KBM-7 (cell line): ENCODE measurements around the gene NAALADL1.

Experiments used
- DNase-seq: peaks from one replicate; pipeline ENCODE4 v3.0.0-alpha.2; 2015
- in situ Hi-C: fragments of 300-500 bp; cut with MboI; formaldehyde crosslinking; loops from 2 replicates; pipeline ENCODE4 v1.14.3; 2020; ENCODE audit warnings: low sequenced_read_pairs, low pct_unique_long_range_greater_than_20kb, mixed read lengths

The NAALADL1 gene

GRCh38 chr11:65083834-65084597 is 25.7 kb upstream of the NAALADL1 start, which contains the start of the genes CDCA5 and ZFPL1:
Gene CDCA5, minus strand, starts transcription at chr11:65084040. Its CDS starts 62 bp downstream, at chr11:65083978.
Gene ZFPL1, plus strand, starts transcription at chr11:65084222. Its CDS starts 477 bp downstream, at chr11:65084699.
- in situ Hi-C loops, result no loop called here
- DNase-seq, result peak; percentile 97

DNA sequence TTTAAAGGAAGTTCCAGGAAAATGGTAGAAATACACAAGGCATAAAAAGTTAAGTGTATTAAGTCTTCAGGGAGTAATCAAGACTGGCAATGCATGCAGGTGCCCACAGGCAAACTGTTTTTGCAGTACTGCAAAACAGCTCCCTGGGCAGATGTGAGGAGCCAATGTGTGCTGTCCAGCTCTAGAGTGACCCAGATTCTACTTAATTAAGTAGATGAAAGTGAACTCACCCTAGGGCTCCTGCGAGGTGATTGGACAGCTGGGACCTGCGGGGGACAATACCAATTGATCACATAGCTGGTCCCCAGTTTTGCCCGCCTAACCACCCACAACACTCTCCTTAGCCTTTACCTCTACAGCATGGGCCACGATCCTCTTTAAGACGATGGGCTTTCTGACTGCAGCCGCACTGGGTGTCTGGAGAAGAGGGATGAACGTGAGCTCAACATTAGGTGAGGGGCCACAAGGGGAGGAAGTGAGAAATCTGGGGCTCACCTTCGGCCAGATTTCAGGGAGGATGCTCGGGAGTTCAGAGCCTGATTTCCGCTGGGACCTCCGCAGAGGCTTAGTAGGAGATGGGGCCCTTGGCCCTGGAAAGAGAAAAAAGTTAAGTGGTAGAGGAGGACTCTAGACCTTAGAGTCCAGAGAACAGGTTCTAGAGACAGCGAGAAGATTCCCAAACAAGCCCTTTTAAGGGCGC is 24.9 kb upstream of the NAALADL1 start:
- no peak for DNase-seq
- in situ Hi-C loops, result no loop called here

DNA sequence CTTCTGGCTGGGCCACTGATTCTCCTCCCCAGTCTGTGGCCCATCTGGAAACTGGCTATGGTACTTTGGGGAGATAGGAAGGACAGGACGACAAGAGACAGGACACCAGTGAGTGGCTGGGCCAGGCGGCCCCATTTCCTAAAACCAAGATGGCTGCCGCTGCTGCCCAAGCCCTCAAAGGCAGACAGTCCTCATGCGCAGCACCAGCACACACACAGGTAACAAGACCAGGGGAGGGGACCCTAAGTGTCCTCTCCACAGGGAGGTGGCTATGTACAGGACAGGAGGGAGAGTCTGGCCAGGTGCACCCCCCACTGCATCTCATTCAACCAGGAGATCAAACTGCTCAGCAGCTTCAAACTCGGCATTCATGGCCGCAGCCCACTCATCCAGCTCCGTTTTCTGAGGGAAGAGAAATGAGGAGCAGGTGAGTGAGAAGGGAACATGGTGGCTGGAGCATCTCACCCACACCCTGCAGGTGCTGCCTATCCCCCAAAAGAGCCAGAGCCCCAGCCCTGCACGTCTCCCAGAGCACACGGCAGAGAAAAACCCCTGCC is 20.5 kb upstream of the NAALADL1 start:
- in situ Hi-C loops, result no loop called here
- DNase-seq, result no peak

DNA sequence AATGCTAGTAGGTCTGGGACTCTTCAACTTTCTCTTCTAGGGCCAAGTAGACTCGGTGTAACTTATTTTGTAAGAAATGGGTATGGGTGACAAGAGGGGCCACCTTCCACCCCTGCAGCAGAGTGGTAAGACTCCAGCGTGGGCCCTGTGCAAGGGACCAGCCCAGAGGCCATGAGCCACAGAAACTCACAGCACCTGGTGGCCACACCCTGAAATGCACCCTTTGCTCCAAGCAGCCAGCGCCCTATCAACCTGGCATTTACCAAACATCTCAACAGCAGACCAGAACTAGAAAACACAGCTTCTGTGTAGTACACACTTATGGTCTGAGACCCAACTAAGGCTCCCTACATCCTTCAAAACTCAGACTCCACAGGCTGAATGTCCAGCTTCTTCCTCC is 19.8 kb upstream of the NAALADL1 start:
- in situ Hi-C loops, result no loop called here
- DNase-seq, result peak; percentile 74

DNA sequence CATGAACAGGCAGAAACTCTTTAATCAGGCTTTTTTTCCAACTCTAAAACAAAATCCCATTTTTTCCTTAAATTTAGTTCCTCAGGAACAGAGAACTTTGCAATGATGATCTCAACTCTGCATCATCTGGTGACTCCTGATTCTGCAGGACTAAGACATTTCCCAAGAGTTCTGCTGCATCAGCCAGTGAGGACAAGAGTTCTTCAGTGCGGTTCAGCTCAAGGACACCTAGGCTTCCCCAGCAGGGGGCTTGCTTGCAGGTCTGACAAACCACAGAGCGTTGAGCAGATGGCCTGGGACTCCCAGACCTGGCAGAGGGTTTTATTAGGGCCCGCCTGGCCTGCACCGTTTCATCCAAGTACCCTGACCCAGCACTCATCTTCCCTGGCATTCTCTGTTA is 19.1 kb upstream of the NAALADL1 start:
- DNase-seq, result no peak
- in situ Hi-C loops, result no loop called here

- in situ Hi-C loops, result no loop called here
- no peak for DNase-seq
Observed at GRCh38 chr11:65072631-65072966, 14.2 kb upstream of the NAALADL1 start.

- no peak for DNase-seq
- in situ Hi-C loops, result no loop called here
Observed at GRCh38 chr11:65071907-65072630, 13.7 kb upstream of the NAALADL1 start.

- no peak for DNase-seq
- in situ Hi-C loops, result no loop called here
Observed at GRCh38 chr11:65069217-65069616, 10.9 kb upstream of the NAALADL1 start.

GRCh38 chr11:65067446-65067845 is 9.1 kb upstream of the NAALADL1 start:
- in situ Hi-C loops, result no loop called here
- DNase-seq, result no peak

DNA sequence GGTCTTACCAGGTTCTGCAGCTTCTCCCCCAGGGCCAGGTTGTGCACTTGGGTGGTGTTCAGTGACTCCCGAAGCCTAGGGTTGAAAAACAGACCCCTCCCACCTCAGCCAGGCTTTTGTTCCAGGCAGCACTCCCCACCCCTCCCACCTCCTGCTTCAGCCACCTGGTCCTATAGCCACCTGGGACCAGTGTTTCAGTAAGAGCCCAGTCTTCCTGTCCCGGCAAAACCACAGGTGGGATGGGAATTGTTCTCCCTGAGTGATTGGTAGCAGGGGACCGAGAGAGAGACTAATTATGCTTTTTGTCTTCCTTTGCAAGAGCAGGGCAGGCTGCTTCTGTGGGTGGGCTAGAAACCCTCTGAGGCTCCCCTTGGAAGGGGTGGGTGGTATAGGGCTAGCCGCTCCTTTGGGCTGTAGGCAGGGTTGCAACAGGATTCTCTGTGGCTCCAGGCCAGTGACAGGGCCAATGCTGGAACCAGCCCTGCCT is 8.5 kb upstream of the NAALADL1 start:
- in situ Hi-C loops, result no loop called here
- DNase-seq, result no peak

DNA sequence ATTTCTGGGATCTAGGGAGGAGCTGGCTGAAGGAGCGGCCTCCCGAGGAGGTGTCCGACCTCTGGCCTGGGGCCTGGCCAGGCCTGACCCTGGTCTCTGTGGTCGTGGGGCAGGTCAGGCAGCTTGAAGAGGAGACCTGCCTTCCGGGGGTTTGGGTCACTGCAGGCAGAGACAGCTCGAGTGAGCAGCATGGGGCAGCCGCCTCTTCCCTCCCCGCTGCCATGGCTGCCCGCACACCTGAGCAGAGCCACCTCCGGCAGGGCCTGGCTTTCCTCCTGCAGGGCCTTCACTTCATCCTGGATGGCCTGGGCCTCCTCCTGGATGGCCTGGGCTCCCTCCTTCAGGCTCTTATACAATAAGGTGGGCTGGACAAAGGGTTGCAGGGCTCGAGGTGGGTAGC is 8.0 kb upstream of the NAALADL1 start:
- no peak for DNase-seq
- in situ Hi-C loops, result no loop called here

DNA sequence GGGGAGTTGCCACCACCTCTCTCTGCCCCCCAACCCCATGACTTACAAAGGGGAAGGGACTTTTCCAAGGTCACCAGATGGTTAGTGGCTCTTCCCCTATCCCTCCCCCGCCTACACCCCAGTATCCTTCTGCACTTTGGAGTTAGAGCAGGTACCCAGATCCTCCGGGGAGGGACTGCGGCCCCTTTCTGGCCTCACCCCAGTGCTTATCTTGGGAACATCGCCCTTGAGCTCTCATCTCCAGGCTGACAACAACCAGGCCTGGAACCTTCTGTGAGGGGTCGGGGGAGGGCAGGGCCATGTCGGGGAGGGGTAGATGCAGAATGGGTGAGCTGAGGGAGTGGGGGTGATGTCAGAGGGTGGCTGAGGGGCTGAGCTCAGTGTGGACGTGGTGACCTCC is 7.5 kb upstream of the NAALADL1 start:
- in situ Hi-C loops, result no loop called here

DNA sequence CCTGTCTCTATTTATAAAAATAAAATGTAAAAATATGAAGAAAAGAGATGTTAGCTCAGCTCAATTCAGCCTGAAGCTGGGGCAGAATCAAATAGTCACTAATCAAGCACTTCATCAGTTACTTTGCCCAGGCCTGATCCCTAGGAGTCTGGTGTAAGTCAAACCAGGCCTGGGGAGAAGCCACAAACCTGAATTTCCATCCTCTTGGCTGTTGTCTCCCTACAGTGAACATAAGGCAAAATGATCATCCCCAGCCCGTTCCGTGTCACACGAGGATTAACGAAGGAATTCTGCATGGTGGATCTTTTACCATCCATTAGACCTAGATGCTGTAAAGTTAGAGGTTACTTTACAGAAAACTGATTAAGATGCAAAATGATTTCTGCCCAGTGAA is 6.5 kb upstream of the NAALADL1 start:
- in situ Hi-C loops, result no loop called here
- no peak for DNase-seq

More for the DNA sequence above, 7.5 kb upstream of the NAALADL1 start:
- no peak for DNase-seq

- DNase-seq, result no peak
- in situ Hi-C loops, result no loop called here
Observed at GRCh38 chr11:65063532-65063931, 5.2 kb upstream of the NAALADL1 start.

DNA sequence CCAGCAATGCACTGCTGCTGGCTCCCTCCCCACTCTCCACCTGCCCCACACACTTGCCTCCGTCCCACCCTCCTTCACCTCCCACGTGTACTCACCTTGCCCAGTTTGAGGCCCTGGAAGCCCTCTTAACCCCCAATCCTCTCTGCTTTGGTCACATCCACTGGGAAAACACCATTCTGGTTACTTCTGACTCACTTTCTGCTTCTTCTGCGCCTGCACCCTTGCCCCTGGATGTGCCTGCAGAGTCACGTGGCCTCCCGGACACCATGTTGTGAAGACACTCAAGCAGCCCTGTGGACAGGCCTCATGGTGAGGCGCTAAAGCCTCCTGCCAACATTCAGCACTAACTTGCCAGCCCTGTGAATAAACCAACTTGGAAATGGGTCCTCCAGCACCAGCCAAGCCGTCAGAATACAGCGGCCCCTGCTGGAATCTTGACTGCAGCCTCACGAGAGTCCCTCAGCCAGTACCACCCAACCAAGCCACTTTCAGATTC is 2.6 kb upstream of the NAALADL1 start:
- in situ Hi-C loops, result no loop called here
- no peak for DNase-seq

- in situ Hi-C loops, result no loop called here
- no peak for DNase-seq
Observed at GRCh38 chr11:65059959-65060824, 1.8 kb upstream of the NAALADL1 start.

- in situ Hi-C loops, result no loop called here
- DNase-seq, result no peak
Observed at GRCh38 chr11:65059523-65059922, 1.2 kb upstream of the NAALADL1 start.

DNA sequence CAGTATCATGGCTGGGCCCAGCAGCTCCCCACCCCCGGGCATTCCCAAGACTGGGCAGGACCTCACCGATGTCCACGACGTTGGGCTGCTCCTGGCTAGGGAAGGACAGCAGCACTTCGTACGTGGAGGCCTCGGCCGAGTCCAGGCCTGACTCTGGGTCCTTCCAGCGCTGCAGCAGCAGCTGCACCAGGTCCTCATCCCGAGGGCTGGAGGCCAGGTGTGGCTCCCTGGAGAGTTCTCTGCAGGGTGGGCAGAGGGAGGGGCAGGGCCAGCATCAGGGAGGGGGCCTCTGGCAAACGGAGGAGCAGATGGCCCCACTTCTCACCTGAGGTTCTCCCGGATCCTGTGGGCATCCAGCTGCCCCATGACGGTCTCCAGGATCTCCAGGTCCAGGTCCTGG is 341 bp downstream of the NAALADL1 start:
- no peak for DNase-seq
- in situ Hi-C loops, result no loop called here

DNA sequence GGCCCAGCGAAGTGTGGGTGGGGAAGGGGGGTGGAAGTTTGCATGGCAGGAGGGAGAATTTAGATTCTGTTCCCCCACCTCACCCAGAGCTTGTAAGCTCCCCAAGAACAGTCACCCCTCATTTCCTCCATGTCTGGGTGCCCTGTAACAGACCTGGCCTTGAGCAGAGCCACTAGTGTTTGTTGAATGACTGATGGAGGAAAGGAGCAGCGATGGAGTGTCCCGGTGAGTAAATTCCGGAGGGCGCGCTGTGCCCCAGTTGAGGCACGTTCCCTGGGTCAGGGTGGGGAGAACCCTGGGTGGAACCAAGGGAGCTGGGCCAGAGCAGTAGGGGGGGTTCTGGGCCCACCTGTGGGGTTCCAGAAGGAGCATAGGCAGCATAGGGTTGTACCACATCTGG is 827 bp downstream of the NAALADL1 start:
- DNase-seq, result no peak
- in situ Hi-C loops, result no loop called here
